ENCODE data around the gene GCAT. TPM values are rescaled to one million over a fixed set of nuclear protein-coding genes. Genes with fewer than 3 reads are reported as not detected.

GCAT gene
- total RNA-seq, 4 donors from 2014 or later = 10.3 to 39.8 (median 21.5) TPM

DNA sequence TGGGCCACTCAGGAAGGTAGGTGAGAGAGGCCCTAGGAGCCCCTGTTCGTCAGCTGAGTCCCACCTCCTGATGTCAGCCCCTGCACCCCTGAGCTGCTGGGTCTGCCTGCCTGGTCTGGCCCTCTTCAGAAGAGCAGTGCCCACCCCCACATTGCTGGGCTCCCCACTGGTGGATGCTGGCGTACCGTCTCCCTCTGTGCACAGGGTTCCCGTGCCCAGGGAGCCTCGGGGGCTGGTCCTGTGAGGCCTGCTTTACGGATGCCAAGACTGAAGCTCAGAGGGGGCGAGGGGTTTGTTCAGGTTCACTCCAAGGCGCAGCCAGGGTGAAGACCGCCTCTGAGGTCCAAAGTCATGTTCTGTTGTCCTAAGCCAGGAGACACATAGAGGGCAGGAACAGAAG lies 44.7 kb upstream of the GCAT start:
- no peak for DNase-seq (ENCODE audit: low spot score in 2 of 2)
- peaks cover 0 to 16% (median 4%) of the 10 kb centered on the region in 4 donors for H3K4me1 ChIP-seq
- no peak for TF ChIP-seq EP300 (IDR thresholded peaks at IDR 0.05)
- TF ChIP-seq POLR2A (IDR thresholded peaks at IDR 0.05) = no peak
- TF ChIP-seq, protein P1, sequence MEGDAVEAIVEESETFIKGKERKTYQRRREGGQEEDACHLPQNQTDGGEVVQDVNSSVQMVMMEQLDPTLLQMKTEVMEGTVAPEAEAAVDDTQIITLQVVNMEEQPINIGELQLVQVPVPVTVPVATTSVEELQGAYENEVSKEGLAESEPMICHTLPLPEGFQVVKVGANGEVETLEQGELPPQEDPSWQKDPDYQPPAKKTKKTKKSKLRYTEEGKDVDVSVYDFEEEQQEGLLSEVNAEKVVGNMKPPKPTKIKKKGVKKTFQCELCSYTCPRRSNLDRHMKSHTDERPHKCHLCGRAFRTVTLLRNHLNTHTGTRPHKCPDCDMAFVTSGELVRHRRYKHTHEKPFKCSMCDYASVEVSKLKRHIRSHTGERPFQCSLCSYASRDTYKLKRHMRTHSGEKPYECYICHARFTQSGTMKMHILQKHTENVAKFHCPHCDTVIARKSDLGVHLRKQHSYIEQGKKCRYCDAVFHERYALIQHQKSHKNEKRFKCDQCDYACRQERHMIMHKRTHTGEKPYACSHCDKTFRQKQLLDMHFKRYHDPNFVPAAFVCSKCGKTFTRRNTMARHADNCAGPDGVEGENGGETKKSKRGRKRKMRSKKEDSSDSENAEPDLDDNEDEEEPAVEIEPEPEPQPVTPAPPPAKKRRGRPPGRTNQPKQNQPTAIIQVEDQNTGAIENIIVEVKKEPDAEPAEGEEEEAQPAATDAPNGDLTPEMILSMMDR (IDR thresholded peaks at IDR 0.05) = no peak
- H3K36me3 ChIP-seq = peaks cover 3 to 99% (median 14%) of the 10 kb centered on the region in 3 donors
- H3K27me3 ChIP-seq = no peaks in the 10 kb centered on the region
- WGBS, 2 donors = 93 to 94% methylated on average over 8 to 9 of the region's 9 CpGs
- H3K4me3 ChIP-seq = no peak overlapping the region
- no peaks in the 10 kb centered on the region for H3K9me3 ChIP-seq
- H3K27ac ChIP-seq = no peak overlapping the region

GRCh38 chr22:37763652-37764051 lies 44.1 kb upstream of the GCAT start:
- TF ChIP-seq EP300 (IDR thresholded peaks at IDR 0.05) (no peak), POLR2A (IDR thresholded peaks at IDR 0.05) (no peak)
- TF ChIP-seq, protein P1 (IDR thresholded peaks at IDR 0.05) = no peak
- no peak for DNase-seq (ENCODE audit: low spot score in 2 of 2)
- peaks cover 2 to 99% (median 13%) of the 10 kb centered on the region in 3 donors for H3K36me3 ChIP-seq
- no peak overlapping the region for H3K4me3 ChIP-seq
- WGBS, 2 donors = 86 to 88% methylated on average over 16 of the region's 16 CpGs
- H3K4me1 ChIP-seq = peaks cover 0 to 16% (median 4%) of the 10 kb centered on the region in 4 donors
- H3K27ac ChIP-seq = no peak overlapping the region
- H3K27me3 ChIP-seq = no peaks in the 10 kb centered on the region
- no peaks in the 10 kb centered on the region for H3K9me3 ChIP-seq

- no peaks in the 10 kb centered on the region for H3K27me3 ChIP-seq
- DNase-seq (ENCODE audit: low spot score in 2 of 2) = no peak
- 70 to 79% methylated on average over 6 of the region's 6 CpGs for whole genome bisulfite sequencing, 2 donors
- H3K4me3 ChIP-seq = no peak overlapping the region
- no peaks in the 10 kb centered on the region for H3K9me3 ChIP-seq
- no peak for TF ChIP-seq POLR2A (IDR thresholded peaks at IDR 0.05)
- TF ChIP-seq, protein P1 (IDR thresholded peaks at IDR 0.05) = no peak
- TF ChIP-seq EP300 (IDR thresholded peaks at IDR 0.05) = no peak
- H3K36me3 ChIP-seq = peaks cover 0 to 99% (median 14%) of the 10 kb centered on the region in 3 donors
- H3K27ac ChIP-seq = peak overlapping the region in 1 of 4 donors; percentile 36
- H3K4me1 ChIP-seq = peaks cover 0 to 16% (median 4%) of the 10 kb centered on the region in 4 donors
Observed at GRCh38 chr22:37764622-37765021, 43.1 kb upstream of the GCAT start.

GRCh38 chr22:37765498-37765897 lies 42.2 kb upstream of the GCAT start:
- 84 to 89% methylated on average over 8 to 13 of the region's 13 CpGs for WGBS, 2 donors
- H3K36me3 ChIP-seq = peaks cover 0 to 100% (median 14%) of the 10 kb centered on the region in 3 donors
- no peak for DNase-seq (ENCODE audit: low spot score in 2 of 2)
- H3K4me3 ChIP-seq = no peak overlapping the region
- peaks cover 0 to 16% (median 4%) of the 10 kb centered on the region in 4 donors for H3K4me1 ChIP-seq
- no peak for TF ChIP-seq EP300 (IDR thresholded peaks at IDR 0.05)
- no peak for TF ChIP-seq POLR2A (IDR thresholded peaks at IDR 0.05)
- TF ChIP-seq, protein P1 (IDR thresholded peaks at IDR 0.05) = no peak
- H3K9me3 ChIP-seq = no peaks in the 10 kb centered on the region
- H3K27ac ChIP-seq = no peak overlapping the region
- H3K27me3 ChIP-seq = no peaks in the 10 kb centered on the region

DNA sequence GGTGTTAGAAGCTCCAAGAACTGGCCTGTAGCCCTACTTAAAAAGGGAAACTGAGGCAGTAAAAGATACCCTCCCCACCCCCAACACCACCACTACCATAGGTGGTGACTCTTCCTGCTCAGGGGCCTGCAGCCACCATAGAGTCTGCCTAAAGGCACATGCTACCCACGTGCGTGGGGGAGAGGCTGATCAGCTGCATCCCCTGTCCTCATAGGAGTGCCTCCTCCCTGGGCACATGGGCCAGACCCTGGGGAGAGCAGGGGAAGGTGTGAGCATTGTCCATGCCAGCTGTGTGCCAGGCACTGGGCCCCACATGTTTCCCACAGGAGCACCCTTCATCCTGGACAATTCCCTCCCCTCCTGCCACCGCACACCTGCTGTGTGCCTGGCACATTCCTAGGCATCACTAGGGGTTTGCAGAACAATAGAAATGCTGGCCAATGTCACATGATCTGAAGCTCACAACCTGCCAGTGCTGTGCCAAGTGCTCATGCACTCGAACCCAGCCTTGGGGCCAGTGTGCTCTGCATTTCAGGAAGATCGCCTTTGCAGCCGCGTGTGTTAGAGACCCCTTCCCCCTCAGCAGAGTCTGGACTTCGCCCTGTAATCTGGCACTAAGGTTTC lies 41.7 kb upstream of the GCAT start:
- H3K27me3 ChIP-seq = no peaks in the 10 kb centered on the region
- no peaks in the 10 kb centered on the region for H3K9me3 ChIP-seq
- no peak overlapping the region for H3K4me3 ChIP-seq
- 87 to 88% methylated on average over 8 of the region's 8 CpGs for WGBS, 2 donors
- H3K27ac ChIP-seq = no peak overlapping the region
- DNase-seq (ENCODE audit: low spot score in 2 of 2) = no peak
- TF ChIP-seq POLR2A (IDR thresholded peaks at IDR 0.05) (no peak), EP300 (IDR thresholded peaks at IDR 0.05) (no peak)
- TF ChIP-seq, protein P1 (IDR thresholded peaks at IDR 0.05) = no peak
- H3K4me1 ChIP-seq = peaks cover 0 to 16% (median 4%) of the 10 kb centered on the region in 4 donors
- peaks cover 0 to 100% (median 14%) of the 10 kb centered on the region in 3 donors for H3K36me3 ChIP-seq
